IgD-negative memory B cell (primary cell): ENCODE data around the gene ARHGEF4. TPM values are rescaled to one million over a fixed set of nuclear protein-coding genes. Genes with fewer than 3 reads are reported as not detected.
A peak's percentile ranks its signal among the peaks of the same experiment; 100 is the strongest.
"Not testable (repeated sequence)": the region's sequence is repeated elsewhere in the genome, so short reads cannot be mapped to it uniquely, and the experiment has no call there.

ENCODE experiments used
- H3K27ac Mint-ChIP-seq, 3 donors: one replicate each; pipeline ENCODE4 v1.8.0; 2020 to 2022; ENCODE audit warnings: mild to moderate bottlenecking in 3 of 3, mixed read lengths in 3 of 3, moderate library complexity in 1 of 3
- H3K27me3 Mint-ChIP-seq: one replicate; pipeline ENCODE4 v1.8.0; 2021; ENCODE audit warnings: mixed read lengths
- H3K36me3 Mint-ChIP-seq: one replicate; pipeline ENCODE4 v1.8.0; 2020; ENCODE audit warnings: mild to moderate bottlenecking, mixed read lengths
- H3K4me1 Mint-ChIP-seq, 3 donors: one replicate each; pipeline ENCODE4 v1.8.0; 2020 to 2022; ENCODE audit warnings: mixed read lengths in 3 of 3, mild to moderate bottlenecking in 1 of 3
- H3K4me3 Mint-ChIP-seq, 4 donors: one replicate each; pipeline ENCODE4 v1.8.0; 2020 to 2022; ENCODE audit warnings: mild to moderate bottlenecking in 4 of 4, mixed read lengths in 4 of 4, moderate library complexity in 3 of 4
- H3K9me3 Mint-ChIP-seq, 3 donors: one replicate each; pipeline ENCODE4 v1.8.0; 2020 to 2021; ENCODE audit warnings: mixed read lengths in 3 of 3, mild to moderate bottlenecking in 1 of 3
- polyA plus RNA-seq: library from polyadenylated mRNA; unstranded; fragments of 300-500 nt; fragmentation: Illumina TruSeq; gene quantifications from one replicate; pipeline ENCODE4 v1.2.3, GENCODE V29; 2021

ARHGEF4 gene
- polyA plus RNA-seq, 1 donor from 2014 or later, result 0.24 TPM

DNA sequence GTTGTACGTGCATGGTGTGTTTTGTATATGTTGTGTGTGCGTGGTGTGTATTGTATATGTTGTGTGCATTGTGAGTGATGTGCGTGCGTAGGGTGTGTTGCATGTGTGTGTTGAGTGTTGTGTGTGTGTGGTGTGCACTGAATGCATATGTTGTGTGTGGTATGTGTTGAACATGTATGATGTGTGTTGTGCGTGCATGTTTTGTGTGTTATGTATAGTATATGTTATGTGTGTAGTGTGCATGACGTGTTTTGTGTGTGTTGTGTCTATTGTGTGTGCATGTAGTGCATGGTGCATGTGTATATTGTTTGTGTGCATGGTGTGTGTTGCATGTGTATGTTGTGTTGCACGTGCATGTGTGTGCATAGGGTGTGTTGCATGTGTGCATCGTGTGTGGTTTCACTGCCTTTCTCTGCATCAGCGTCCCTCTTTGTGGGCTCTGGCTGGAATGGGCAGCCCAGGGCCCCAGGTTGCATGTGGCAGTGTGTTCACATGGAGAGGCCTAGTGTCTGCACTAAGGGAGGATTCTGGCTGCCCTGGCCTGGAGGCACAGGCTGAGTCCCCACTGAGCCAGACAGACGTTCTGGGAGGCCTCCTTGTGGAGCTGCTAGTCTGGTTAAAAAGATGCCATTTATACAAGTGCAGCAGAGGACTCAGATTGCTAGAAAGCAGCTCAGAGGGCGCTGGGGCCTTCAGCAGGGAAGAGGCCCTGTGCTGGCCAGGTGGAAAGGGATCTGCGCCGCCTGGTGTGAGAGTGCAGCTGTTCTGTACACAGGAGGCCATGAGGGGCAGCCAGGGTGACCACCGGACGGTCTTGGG is 149.3 kb downstream of the ARHGEF4 start:
- no peaks in the 10 kb centered on the region for H3K27me3 Mint-ChIP-seq
- H3K9me3 Mint-ChIP-seq, result peaks cover 4 to 11% (median 5%) of the 10 kb centered on the region in 3 donors
- no peak overlapping the region for H3K27ac Mint-ChIP-seq

DNA sequence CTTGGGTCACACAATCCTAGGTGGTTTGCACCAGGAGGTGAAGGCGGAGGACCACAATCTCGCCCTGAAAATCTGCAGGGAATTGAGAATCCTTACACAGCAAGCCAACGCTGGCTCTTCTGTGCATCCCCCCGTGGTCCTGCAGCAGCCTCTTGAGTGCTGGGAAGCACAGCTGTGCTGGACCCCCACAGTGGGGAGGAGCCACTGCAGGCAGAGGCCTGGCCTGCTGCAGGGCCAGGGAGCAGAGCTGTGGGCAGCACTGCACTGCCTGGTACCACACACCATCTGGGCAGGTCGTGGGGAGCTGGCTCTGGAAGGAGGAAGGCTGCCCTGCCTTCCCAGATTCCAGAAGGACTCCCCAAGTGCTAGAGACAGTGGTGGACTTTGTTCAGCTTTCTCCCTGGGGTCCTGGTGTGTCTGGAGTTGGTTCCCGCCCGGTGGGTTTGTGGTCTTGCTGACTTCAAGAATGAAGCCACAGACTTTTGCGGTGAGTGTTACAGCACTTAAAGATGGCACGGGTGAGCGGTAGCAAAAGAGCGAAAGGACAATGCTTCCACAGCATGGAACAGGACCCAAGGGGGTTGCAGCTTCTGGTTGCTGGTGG is 150.3 kb downstream of the ARHGEF4 start:
- Mint-ChIP-seq H3K27ac (no peak overlapping the region), H3K36me3 (no peaks in the 10 kb centered on the region), H3K4me1 (peaks cover 10 to 16% (median 12%) of the 10 kb centered on the region in 3 donors), H3K9me3 (peaks cover 4 to 11% (median 5%) of the 10 kb centered on the region in 3 donors), H3K4me3 (no peak overlapping the region), H3K27me3 (no peaks in the 10 kb centered on the region)

More for the DNA sequence above, 149.3 kb downstream of the ARHGEF4 start:
- Mint-ChIP-seq H3K36me3 (no peaks in the 10 kb centered on the region), H3K4me3 (no peak overlapping the region), H3K4me1 (peaks cover 10 to 16% (median 12%) of the 10 kb centered on the region in 3 donors)

DNA sequence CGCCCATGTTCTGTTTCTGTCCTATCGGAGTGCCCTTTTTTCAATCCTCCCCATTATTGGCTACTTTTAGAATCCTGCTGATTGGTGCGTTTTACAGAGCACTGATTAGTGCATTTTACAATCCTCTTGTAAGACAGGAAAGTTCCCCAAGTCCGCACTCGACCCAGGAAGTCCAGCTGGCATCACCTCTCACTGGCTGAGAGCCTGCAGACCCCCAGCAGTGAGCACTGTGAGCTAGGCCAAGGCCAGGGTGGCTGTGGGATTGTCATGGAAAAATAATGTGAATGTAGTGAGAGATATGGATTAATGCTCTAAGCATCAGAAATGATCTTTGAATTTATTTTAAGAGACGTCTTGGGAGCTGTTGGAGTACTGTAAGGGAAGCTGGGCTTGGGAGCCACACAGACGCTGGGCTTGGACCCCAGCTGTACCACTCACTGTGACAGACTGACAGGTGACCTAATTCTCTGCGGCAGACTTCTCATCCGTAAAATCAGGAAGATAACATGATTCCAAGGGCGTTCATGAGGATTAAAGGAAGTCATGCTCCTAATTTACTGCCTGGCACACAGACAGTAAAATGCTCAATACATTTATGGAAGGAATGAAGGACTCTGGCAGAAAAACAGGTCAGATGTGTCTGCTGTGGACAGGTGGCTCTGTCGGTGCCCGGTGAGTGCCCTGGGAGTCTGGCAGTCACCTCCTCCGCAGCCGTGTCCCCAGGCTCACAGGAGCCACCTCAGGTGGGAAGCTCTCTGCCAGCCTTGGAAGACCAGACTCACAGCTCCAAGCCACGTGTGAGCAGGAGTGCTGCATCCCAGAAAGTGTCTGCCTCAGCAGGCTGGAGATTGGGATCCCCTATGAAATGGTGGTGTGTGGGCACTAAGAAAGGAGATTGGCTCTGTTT is 151.1 kb downstream of the ARHGEF4 start:
- H3K36me3 Mint-ChIP-seq, result no peaks in the 10 kb centered on the region
- H3K9me3 Mint-ChIP-seq, result peaks cover 4 to 14% (median 5%) of the 10 kb centered on the region in 3 donors
- peak overlapping the region in 1 of 4 donors; percentile 56 for H3K4me3 Mint-ChIP-seq
- H3K27ac Mint-ChIP-seq, result no peak overlapping the region
- H3K4me1 Mint-ChIP-seq, result peaks cover 10 to 16% (median 12%) of the 10 kb centered on the region in 3 donors
- H3K27me3 Mint-ChIP-seq, result peaks cover 2% of the 10 kb centered on the region

DNA sequence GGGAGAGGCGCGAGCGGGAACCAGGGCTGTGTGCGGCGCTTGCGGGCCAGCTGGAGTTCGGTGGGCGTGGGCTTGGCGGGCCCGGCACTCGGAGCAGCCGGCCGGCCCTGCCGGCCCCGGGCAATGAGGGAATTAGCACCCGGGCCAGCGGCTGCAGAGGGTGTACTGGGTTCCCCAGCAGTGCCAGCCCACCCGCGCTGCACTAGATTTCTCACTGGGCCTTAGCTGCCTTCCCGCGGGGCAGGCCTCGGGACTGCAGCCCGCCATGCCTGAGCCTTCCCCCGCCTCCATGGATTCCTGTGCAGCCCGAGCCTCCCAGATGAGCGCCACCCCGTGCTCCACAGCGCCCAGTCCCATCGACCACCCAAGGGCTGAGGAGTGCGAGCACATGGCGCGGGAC is 154.7 kb downstream of the ARHGEF4 start:
- H3K4me3 Mint-ChIP-seq, H3K27ac Mint-ChIP-seq, H3K4me1 Mint-ChIP-seq, H3K27me3 Mint-ChIP-seq, H3K36me3 Mint-ChIP-seq, H3K9me3 Mint-ChIP-seq: not testable (repeated sequence)

DNA sequence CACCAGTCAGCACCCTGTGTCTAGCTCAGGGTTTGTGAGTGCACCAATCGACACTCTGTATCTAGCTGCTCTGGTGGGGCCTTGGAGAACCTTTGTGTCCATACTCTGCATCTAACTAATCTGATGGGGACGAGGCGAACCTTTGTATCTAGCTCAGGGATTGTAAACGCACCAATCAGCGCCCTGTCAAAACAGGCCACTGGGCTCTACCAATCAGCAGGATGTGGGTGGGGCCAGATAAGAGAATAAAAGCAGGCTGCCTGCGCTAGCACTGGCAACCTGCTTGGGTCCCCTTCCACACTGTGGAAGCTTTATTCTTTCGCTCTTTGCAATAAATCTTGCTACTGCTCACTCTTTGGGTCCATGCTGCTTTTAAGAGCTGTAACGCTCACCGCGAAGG is 155.3 kb downstream of the ARHGEF4 start:
- H3K27me3 Mint-ChIP-seq, H3K4me1 Mint-ChIP-seq, H3K36me3 Mint-ChIP-seq, H3K4me3 Mint-ChIP-seq, H3K27ac Mint-ChIP-seq, H3K9me3 Mint-ChIP-seq: not testable (repeated sequence)

DNA sequence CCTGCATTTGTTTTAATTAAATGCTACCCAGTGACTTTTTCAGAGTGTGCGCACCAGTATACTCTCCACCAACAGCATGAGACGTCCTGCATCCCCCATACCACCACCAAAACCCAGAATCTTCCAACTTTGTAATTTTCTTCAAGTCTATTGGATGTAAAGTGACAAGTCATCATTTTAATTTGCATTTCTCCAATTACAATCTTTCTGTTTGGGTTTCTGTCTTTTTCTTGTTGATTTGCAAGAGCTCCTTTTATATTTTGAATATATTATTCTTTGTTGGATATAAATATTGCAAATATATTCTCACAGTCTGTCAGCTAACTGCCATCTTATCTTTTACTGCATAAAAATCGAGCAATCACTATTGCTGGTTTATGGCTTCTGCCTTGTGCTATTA is 160.0 kb downstream of the ARHGEF4 start:
- H3K27me3 Mint-ChIP-seq, result peaks cover 5% of the 10 kb centered on the region
- no peaks in the 10 kb centered on the region for H3K36me3 Mint-ChIP-seq
- H3K27ac Mint-ChIP-seq, result no peak overlapping the region
- peaks cover 0 to 3% (median 0%) of the 10 kb centered on the region in 3 donors for H3K9me3 Mint-ChIP-seq
- H3K4me1 Mint-ChIP-seq, result no peaks in the 10 kb centered on the region
- H3K4me3 Mint-ChIP-seq, result no peak overlapping the region

DNA sequence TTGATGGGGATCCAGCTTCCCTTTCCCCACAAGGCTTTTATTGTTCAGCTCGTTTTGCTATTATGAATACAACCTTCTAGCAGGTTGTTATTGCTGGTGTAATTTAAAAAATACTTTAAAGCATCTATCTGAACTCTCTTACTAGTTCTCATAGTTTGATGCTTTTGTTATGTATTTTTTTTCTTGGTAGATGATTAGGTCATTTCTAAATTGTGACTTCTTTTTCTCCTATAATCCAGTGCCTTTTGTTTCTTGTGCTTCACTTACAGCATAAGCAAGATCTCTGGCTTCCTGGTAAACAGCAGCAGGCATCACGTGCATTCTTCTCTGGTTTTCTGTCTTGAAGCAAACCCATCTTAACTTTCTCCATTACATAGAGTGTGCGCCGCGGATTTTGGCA is 160.5 kb downstream of the ARHGEF4 start:
- Mint-ChIP-seq H3K9me3 (peaks cover 0 to 3% (median 0%) of the 10 kb centered on the region in 3 donors), H3K36me3 (no peaks in the 10 kb centered on the region), H3K27ac (no peak overlapping the region), H3K27me3 (peaks cover 6% of the 10 kb centered on the region), H3K4me1 (no peaks in the 10 kb centered on the region), H3K4me3 (no peak overlapping the region)

DNA sequence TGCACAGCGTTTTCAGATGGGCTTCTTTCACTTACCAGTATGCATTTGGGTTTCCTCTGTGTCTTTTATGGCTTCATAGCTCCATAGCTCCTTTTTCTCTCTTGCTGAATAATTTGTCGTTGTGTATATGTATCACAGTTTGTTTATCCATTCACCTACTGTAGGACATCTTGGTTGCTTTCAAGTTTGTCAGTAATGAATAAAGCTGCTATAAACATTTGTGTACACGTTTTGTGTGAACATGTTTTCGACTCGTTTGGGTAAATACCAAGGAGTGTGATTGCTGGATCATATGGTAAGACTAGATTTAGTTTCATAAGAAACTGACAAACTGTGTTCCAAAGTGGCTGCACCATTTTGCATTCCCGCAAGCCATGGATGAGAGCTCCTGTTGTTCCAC is 161.8 kb downstream of the ARHGEF4 start:
- Mint-ChIP-seq H3K4me1 (no peaks in the 10 kb centered on the region), H3K36me3 (no peaks in the 10 kb centered on the region), H3K4me3 (no peak overlapping the region), H3K27me3 (peaks cover 9% of the 10 kb centered on the region), H3K9me3 (no peaks in the 10 kb centered on the region), H3K27ac (no peak overlapping the region)

DNA sequence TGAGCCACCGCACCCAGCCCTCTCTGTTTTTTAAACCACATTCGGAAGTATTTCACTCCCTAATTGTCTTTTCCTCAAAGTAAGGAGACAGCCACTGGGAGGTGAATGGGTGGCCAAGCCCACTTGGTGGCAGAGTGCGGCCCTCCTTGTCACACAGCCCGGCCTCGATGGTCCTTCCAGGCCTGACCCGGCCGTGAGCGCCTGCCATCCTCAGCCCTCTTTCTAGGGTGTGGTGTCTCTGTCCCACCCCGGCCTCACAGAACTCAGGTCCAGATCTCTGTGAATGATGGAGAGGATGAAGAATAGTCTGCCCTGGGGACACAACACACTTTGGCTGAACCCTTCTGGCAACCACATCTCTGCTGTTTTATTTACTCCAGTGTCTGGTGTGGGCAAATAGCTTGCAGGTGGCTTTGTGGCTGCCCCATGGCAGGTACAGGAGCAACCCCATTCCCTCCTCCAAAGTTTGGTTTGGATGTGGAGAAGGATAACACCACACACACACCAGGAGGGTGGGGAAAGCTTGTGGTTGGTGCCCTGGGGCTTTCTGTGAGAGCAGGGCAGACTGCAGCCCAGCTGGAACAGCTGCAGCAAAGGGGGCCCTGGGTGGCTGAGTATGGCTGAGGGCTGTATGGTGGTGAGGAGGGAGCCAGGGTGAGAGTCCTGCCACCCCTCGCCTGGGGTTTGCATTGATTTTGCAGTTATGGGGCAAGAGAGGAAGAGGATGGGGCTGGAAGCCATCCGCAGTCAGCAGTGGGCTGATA is 167.9 kb downstream of the ARHGEF4 start:
- H3K9me3 Mint-ChIP-seq, result peaks cover 0 to 4% (median 0%) of the 10 kb centered on the region in 3 donors
- H3K36me3 Mint-ChIP-seq, result no peaks in the 10 kb centered on the region
- peaks cover 13% of the 10 kb centered on the region for H3K27me3 Mint-ChIP-seq
- no peak overlapping the region for H3K4me3 Mint-ChIP-seq
- H3K27ac Mint-ChIP-seq, result no peak overlapping the region
- no peaks in the 10 kb centered on the region for H3K4me1 Mint-ChIP-seq

DNA sequence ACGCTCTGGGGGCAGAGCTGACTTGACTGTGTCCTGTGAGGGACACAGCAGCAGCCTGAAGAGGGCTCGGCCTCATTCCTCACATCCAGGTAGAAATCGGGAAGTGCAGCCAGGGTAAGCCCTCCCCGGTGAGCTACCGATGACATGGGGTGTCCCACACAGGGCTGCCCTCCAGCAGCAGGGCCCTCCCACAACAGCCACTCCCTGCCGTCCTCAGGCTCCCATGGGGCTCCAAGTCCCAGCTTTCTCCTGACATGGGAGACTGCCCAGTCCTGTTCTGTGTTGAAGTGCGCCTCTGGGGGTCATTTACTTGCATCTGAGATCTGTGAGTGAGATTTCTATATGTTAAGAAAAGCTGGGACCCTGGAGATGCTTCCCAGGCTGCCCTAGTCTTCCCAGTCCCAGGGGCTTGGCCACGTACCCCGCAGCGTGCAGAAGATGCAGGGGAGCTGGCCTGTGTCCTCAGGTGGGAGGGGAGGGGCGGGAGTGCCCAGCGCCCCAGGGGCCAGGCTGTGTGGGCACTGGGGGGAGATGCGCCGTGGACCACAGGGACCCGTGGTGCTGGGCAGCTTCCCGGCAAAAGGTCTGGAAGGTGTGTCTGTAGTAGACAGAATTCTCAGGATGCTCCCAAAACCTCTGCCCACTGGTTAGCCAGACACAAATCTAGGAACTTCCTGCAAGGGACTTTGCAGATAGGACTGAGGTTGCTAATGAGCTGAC is 168.7 kb downstream of the ARHGEF4 start:
- Mint-ChIP-seq H3K4me3 (no peak overlapping the region), H3K27me3 (peaks cover 16% of the 10 kb centered on the region), H3K36me3 (no peaks in the 10 kb centered on the region), H3K4me1 (no peaks in the 10 kb centered on the region), H3K27ac (no peak overlapping the region), H3K9me3 (peaks cover 0 to 4% (median 0%) of the 10 kb centered on the region in 3 donors)

DNA sequence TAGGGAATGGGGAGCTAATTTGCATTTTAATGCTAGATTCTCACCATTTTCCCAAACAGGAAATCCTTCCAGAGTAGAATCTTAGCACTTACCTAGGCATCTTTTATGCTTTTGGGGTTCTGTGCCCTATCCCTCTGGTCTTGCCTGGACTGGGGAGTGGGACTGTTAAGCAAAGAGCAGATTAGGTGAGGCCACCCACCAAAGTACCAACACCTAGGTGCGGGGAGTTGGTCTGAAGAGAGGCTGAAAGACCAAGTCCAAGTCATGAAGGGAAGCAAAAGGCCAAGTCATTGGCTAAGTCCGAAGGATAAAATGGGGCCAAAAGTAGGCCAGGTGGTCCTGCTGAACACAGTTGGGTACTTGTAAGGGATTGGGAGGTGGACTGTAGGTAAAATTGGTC is 169.8 kb downstream of the ARHGEF4 start:
- no peak overlapping the region for H3K4me3 Mint-ChIP-seq
- H3K27ac Mint-ChIP-seq, result no peak overlapping the region
- peaks cover 15% of the 10 kb centered on the region for H3K27me3 Mint-ChIP-seq
- H3K4me1 Mint-ChIP-seq, result no peaks in the 10 kb centered on the region
- H3K9me3 Mint-ChIP-seq, result peaks cover 0 to 4% (median 0%) of the 10 kb centered on the region in 3 donors
- H3K36me3 Mint-ChIP-seq, result no peaks in the 10 kb centered on the region

DNA sequence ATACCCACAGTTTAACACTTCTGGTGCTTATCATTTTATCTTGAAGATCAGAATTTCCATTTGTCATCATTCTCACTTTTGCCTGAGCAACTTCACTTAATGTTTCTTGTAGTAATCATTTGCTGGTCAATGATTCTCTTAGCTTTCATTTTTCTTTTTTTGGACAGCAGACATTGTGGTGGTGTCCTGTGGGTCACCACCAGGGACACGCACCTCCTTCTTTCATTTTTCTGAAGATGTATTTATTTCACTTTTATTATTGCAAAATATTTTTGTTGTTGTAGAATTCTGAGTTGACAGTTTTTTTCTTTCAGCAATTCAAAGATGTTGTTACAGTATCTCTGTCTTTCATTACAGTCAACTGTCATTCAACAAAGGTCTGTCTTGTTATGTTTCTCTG is 172.3 kb downstream of the ARHGEF4 start:
- no peaks in the 10 kb centered on the region for H3K36me3 Mint-ChIP-seq
- H3K27ac Mint-ChIP-seq, result no peak overlapping the region
- H3K9me3 Mint-ChIP-seq, result peaks cover 0 to 4% (median 0%) of the 10 kb centered on the region in 3 donors
- H3K4me3 Mint-ChIP-seq, result no peak overlapping the region
- H3K4me1 Mint-ChIP-seq, result no peaks in the 10 kb centered on the region
- peaks cover 10% of the 10 kb centered on the region for H3K27me3 Mint-ChIP-seq

DNA sequence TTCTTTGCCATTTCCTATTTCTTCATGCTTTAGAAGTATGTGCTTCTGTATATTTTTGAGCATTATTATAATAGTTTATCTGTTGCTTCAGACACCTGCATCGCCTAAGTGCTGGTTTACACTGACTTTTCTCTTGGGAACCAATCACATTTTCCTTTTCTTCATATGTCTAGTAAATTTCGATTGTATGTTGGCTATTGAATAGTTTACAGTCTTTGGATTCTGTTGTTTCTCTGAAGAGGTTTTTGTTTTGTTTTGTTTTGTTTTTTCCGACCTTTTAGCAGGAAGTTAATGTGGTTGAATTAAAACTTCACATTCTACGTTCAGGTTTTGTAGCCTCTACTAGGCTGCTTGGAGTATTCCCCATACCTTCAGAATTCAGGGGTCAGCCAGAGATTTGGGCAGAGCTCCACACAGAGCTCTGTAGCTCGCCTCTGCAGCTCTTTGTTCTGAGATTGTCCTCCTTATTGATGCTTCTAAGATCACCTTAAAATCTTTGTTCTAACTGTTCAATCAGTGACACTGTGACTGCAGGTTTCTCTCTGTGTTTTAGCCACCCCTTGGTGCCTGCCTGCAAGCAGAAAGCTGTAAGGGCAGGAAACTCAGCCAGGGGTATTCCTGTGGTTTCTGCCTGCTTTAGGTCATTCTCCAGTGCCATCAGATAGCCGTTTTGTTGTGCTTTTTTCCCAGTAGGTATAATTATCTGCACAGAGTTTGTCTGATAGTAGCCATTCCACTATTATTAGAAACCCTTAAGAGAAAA is 173.2 kb downstream of the ARHGEF4 start:
- Mint-ChIP-seq H3K27ac (no peak overlapping the region), H3K4me1 (no peaks in the 10 kb centered on the region), H3K9me3 (peaks cover 0 to 4% (median 0%) of the 10 kb centered on the region in 3 donors), H3K4me3 (no peak overlapping the region), H3K36me3 (no peaks in the 10 kb centered on the region), H3K27me3 (peaks cover 10% of the 10 kb centered on the region)
